Common myeloid progenitor, CD34-positive (primary cell): ENCODE measurements around the gene KLHL14.
A peak's percentile ranks its signal among the peaks of the same experiment; 100 is the strongest.

Experiments used
- CTCF ChIA-PET: fragments of 350-600 bp; sonication (Branson Sonifier 250); formaldehyde crosslinking; loops from one replicate; lab custom pipeline; 2021; ENCODE audit warnings: antibody characterized with exemption; lab: Charles Lee
- POLR2A ChIA-PET: fragments of 350-600 bp; sonication (Branson Sonifier 250); formaldehyde crosslinking; loops from one replicate; lab custom pipeline; 2021; ENCODE audit warnings: antibody characterized with exemption; lab: Charles Lee
- DNase-seq, 3 donors: peaks; one replicate each; pipeline versions ENCODE4 v3.0.0 to v3.0.0-alpha.2; 2013
- H3K27ac ChIP-seq, 2 experiments: 1 replicate in 1 of 2; 2 replicates in 1 of 2; pipeline ENCODE4 v1.7.0; 2013; ENCODE audit warnings: inconsistent platforms in 2 of 2, low read length in 2 of 2, mild to moderate bottlenecking in 2 of 2, low read depth in 1 of 2, moderate library complexity in 1 of 2; ENCODE audit not compliant: severe bottlenecking in 2 of 2, insufficient read depth in 1 of 2, poor library complexity in 1 of 2
- H3K27me3 ChIP-seq, 5 experiments: replicated peaks in 2 of 5; 1 replicate in 3 of 5; 2 replicates in 2 of 5; pipeline versions ENCODE4 v1.6.1 to v1.7.0; 2013; ENCODE audit warnings: low read length in 4 of 5, mild to moderate bottlenecking in 2 of 5, moderate library complexity in 2 of 5, inconsistent platforms in 1 of 5; ENCODE audit not compliant: insufficient read depth in 5 of 5, control insufficient read depth in 4 of 5
- H3K36me3 ChIP-seq, 4 experiments: 1 replicate in 2 of 4; 2 replicates in 2 of 4; pipeline versions ENCODE4 v1.6.1 to v1.7.0; 2013; ENCODE audit warnings: low read length in 3 of 4, control low read depth in 1 of 4, mild to moderate bottlenecking in 1 of 4; ENCODE audit not compliant: control insufficient read depth in 4 of 4, insufficient read depth in 4 of 4
- H3K4me1 ChIP-seq, 4 experiments: 1 replicate in 3 of 4; 2 replicates in 1 of 4; pipeline versions ENCODE4 v1.6.1 to v1.7.1; 2013; ENCODE audit warnings: low read length in 3 of 4, mild to moderate bottlenecking in 3 of 4, control low read depth in 1 of 4, inconsistent platforms in 1 of 4, moderate library complexity in 1 of 4; ENCODE audit not compliant: control insufficient read depth in 4 of 4, insufficient read depth in 4 of 4; ENCODE audit errors: control extremely low read depth in 1 of 4
- H3K4me3 ChIP-seq, 7 experiments: 1 replicate in 4 of 7; 2 replicates in 3 of 7; pipeline versions ENCODE4 v1.5.1 to v1.7.0; 2013; ENCODE audit warnings: mild to moderate bottlenecking in 7 of 7, low read length in 6 of 7, moderate library complexity in 6 of 7, inconsistent platforms in 2 of 7, low read depth in 2 of 7, control low read depth in 1 of 7; ENCODE audit not compliant: insufficient read depth in 4 of 7, control insufficient read depth in 1 of 7; ENCODE audit errors: extremely low read depth in 1 of 7
- H3K9me3 ChIP-seq, 5 experiments: 1 replicate in 4 of 5; 2 replicates in 1 of 5; pipeline versions ENCODE4 v1.6.1 to v1.7.1; 2013; ENCODE audit warnings: low read length in 4 of 5, mild to moderate bottlenecking in 2 of 5, inconsistent platforms in 1 of 5, low read depth in 1 of 5, moderate library complexity in 1 of 5; ENCODE audit not compliant: control insufficient read depth in 4 of 5, insufficient read depth in 2 of 5; ENCODE audit errors: control extremely low read depth in 1 of 5
- WGBS: methylation state at CpG from one replicate; pipeline ENCODE4 v1.1.5; 2013; ENCODE audit not compliant: insufficient coverage; 5-methylcytosine and 5-hydroxymethylcytosine counted together

The KLHL14 gene

DNA sequence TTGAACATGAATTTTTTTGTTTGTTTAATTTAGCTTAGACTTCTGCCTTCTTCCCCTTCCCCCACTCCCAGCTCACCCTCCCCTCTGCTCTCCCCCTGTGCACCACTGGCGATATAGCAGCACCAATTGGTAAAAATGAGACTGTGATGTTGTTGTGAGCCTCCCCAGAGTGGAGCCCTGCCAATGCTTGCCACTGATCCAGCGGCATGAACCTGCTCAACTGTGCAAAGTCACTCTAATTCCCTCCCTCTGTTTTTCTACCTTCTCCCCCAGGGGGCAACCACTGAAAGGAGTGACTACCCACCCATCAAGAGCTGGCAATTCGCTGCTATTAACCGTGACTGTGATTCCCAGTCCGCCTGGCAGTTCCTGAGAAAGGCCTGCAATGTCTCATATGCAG, 30.2 kb downstream of the KLHL14 start:
- POLR2A ChIA-PET: no interaction called here
- Histone ChIP-seq H3K4me3 (no peak overlapping the region), H3K27ac (no peak overlapping the region), H3K27me3 (peaks cover 0 to 15% (median 0%) of the 10 kb centered on the region in 5 experiments), H3K4me1 (no peaks in the 10 kb centered on the region), H3K9me3 (no peaks in the 10 kb centered on the region), H3K36me3 (no peaks in the 10 kb centered on the region)
- WGBS: 67% methylated on average over 3 of the region's 5 CpGs
- CTCF ChIA-PET: no interaction called here
- DNase-seq: no peak

DNA sequence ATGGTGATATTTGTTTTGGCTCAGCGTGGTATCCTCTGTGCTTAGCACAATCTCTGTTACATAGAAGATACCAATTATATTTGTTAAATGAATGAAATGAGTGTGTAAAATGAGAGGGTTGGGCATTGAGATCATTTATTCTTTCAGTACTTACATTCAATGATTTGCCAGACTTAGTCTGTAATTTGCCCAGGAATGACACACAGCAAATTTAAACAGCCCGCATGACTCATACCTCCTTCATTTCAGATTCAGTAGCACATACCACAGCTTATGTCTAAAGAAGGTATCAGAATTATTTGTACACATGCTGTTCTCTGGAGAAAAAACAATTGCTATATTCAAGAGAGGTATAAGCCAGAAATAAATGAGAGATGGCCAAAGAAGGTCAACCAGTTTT, 37.0 kb downstream of the KLHL14 start:
- WGBS: no CpG with 5 or more reads among the region's 2 CpGs
- peaks cover 0 to 6% (median 0%) of the 10 kb centered on the region in 5 experiments for H3K27me3 ChIP-seq
- POLR2A ChIA-PET: no interaction called here
- H3K27ac ChIP-seq: no peak overlapping the region
- H3K4me3 ChIP-seq: no peak overlapping the region
- CTCF ChIA-PET: no interaction called here
- H3K36me3 ChIP-seq: no peaks in the 10 kb centered on the region
- no peak for DNase-seq
- H3K4me1 ChIP-seq: peaks cover 0 to 2% (median 0%) of the 10 kb centered on the region in 4 experiments
- no peaks in the 10 kb centered on the region for H3K9me3 ChIP-seq

GRCh38 chr18:32734442-32734841, 38.4 kb downstream of the KLHL14 start:
- no peaks in the 10 kb centered on the region for H3K36me3 ChIP-seq
- no peaks in the 10 kb centered on the region for H3K9me3 ChIP-seq
- H3K4me3 ChIP-seq: no peak overlapping the region
- POLR2A ChIA-PET: no interaction called here
- DNase-seq: no peak
- CTCF ChIA-PET: no interaction called here
- H3K27me3 ChIP-seq: peaks cover 0 to 6% (median 0%) of the 10 kb centered on the region in 5 experiments
- WGBS: 100% methylated on average over 1 of the region's 2 CpGs
- H3K27ac ChIP-seq: no peak overlapping the region
- peaks cover 0 to 2% (median 0%) of the 10 kb centered on the region in 4 experiments for H3K4me1 ChIP-seq

GRCh38 chr18:32732165-32732564, 40.7 kb downstream of the KLHL14 start:
- Histone ChIP-seq H3K4me3 (no peak overlapping the region), H3K9me3 (no peaks in the 10 kb centered on the region), H3K27ac (no peak overlapping the region), H3K4me1 (peaks cover 0 to 2% (median 0%) of the 10 kb centered on the region in 4 experiments), H3K27me3 (peaks cover 0 to 4% (median 0%) of the 10 kb centered on the region in 5 experiments), H3K36me3 (no peaks in the 10 kb centered on the region)
- ChIA-PET POLR2A (no interaction called here), CTCF (no interaction called here)
- 100% methylated on average over 1 of the region's 1 CpG for WGBS
- no peak for DNase-seq

DNA sequence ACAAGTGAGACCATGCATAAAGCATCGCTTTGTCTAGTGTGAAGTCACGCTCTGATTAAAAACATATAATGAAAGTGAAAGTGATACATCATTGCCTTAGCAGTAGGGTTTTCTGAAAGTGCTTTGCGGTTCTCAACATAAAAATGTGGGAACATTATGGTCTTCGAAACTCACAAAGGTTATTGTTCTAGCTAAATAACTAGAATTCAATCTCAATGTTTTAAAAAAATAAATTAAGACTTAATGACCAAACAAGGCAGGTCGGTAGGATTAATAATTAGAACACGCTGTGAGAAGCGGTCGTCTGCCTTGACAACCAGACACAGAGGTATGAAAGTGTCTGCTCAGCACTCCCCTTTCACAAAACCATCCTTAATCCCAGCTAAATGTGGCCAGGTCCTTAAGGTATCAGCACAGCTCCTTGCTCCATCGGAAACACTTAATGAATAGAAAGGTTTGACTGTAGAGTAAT, 42.2 kb downstream of the KLHL14 start:
- ChIA-PET CTCF (interaction anchor here (0.9 kb wide), 1 partner anchor 19 kb away, joined by 3 read pairs; no protein-coding TSS in a partner anchor), POLR2A (no interaction called here)
- no peak overlapping the region for H3K27ac ChIP-seq
- 91% methylated on average over 6 of the region's 9 CpGs for WGBS
- H3K27me3 ChIP-seq: peaks cover 0 to 7% (median 0%) of the 10 kb centered on the region in 5 experiments
- no peaks in the 10 kb centered on the region for H3K9me3 ChIP-seq
- DNase-seq: peak in 2 of 3 donors; percentile 22 to 26
- peak overlapping the region in 2 of 7 experiments; percentile 8 to 47 for H3K4me3 ChIP-seq
- H3K4me1 ChIP-seq: peaks cover 0 to 2% (median 0%) of the 10 kb centered on the region in 4 experiments
- H3K36me3 ChIP-seq: no peaks in the 10 kb centered on the region

DNA sequence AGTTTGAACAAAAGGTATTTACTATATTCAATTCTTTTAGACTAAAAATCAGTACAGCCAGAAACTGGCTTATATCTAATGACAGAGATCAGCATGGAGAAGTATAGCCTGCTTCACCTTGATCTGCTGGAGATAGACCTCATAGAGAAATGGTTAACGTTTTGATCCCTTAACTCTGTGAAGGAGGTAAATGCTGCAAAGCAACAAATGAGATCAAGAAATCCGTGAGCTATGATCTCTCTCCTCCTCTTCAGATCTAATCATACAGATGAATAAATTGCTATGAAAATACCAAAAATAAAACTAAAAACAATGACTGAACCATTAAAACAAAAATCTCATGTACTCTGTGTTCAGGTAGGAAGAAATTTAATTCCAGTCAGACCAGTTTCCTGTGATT, 42.8 kb downstream of the KLHL14 start:
- DNase-seq: no peak
- POLR2A ChIA-PET: no interaction called here
- Histone ChIP-seq H3K27me3 (peaks cover 0 to 4% (median 0%) of the 10 kb centered on the region in 5 experiments), H3K4me1 (peaks cover 0 to 2% (median 0%) of the 10 kb centered on the region in 4 experiments), H3K27ac (no peak overlapping the region), H3K9me3 (no peaks in the 10 kb centered on the region), H3K36me3 (no peaks in the 10 kb centered on the region), H3K4me3 (peak overlapping the region in 1 of 7 experiments; percentile 13)
- CTCF ChIA-PET: interaction anchor here (0.9 kb wide), 1 partner anchor 18 kb away, joined by 3 read pairs; no protein-coding TSS in a partner anchor
- no CpG with 5 or more reads among the region's 2 CpGs for WGBS

- DNase-seq: no peak
- Histone ChIP-seq H3K27me3 (peaks cover 0 to 9% (median 0%) of the 10 kb centered on the region in 5 experiments), H3K27ac (no peak overlapping the region), H3K4me1 (no peaks in the 10 kb centered on the region), H3K9me3 (no peaks in the 10 kb centered on the region), H3K36me3 (no peaks in the 10 kb centered on the region), H3K4me3 (no peak overlapping the region)
- ChIA-PET CTCF (no interaction called here), POLR2A (no interaction called here)
- 100% methylated on average over 2 of the region's 3 CpGs for WGBS
These were observed 48.6 kb downstream of the KLHL14 start for GRCh38 chr18:32724071-32724749.
